ENCODE measurements around the gene TIMP2. TPM values are rescaled to one million over a fixed set of nuclear protein-coding genes. Genes with fewer than 3 reads are reported as not detected.

Gene TIMP2
- total RNA-seq, 2 donors from 2014 or later, result 99.1 to 158 TPM

DNA sequence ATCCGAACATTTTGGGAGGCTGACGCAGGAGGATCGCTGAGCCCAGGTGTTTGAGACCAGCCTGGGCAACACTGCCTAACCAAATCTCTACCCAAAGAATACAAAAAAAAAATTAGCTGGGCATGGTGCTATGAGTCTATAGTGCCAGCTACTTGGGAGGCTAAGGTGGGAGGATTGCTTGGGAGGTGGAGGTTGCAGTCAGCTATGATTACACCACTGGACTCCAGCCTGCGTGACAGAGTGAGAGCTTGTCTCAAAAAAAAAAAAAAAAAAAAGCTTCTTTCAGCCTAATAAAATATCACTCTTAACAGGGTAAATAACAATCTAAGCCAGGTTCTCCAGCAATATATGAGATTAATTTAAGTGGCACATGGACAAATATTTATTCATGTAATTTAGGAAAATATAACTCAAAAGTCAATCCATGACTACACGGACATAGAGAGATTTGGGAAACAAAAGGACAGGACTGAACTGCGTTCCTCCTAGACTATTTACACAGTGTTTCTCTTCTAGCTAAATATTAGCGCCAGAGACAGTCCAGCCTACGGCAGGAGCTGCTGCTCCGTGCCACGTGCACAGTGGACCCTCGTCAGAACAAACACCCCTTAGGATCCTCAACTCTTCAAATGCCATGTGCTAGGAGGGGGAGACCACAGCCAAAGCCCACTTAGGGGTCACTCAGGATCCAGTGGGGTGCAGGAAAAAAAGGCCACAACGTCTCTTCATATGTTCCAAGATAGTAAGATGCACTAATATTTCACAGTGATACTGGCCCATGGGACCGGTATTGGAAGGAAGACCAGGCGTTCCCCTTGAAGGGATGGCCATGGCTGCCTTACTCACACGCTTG lies 93.3 kb downstream of the TIMP2 start:
- no peak for DNase-seq (ENCODE audit: low spot score)
- TF ChIP-seq, protein P1, sequence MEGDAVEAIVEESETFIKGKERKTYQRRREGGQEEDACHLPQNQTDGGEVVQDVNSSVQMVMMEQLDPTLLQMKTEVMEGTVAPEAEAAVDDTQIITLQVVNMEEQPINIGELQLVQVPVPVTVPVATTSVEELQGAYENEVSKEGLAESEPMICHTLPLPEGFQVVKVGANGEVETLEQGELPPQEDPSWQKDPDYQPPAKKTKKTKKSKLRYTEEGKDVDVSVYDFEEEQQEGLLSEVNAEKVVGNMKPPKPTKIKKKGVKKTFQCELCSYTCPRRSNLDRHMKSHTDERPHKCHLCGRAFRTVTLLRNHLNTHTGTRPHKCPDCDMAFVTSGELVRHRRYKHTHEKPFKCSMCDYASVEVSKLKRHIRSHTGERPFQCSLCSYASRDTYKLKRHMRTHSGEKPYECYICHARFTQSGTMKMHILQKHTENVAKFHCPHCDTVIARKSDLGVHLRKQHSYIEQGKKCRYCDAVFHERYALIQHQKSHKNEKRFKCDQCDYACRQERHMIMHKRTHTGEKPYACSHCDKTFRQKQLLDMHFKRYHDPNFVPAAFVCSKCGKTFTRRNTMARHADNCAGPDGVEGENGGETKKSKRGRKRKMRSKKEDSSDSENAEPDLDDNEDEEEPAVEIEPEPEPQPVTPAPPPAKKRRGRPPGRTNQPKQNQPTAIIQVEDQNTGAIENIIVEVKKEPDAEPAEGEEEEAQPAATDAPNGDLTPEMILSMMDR (IDR thresholded peaks at IDR 0.05), result no peak
- Histone ChIP-seq H3K27me3 (no peaks in the 10 kb centered on the region), H3K36me3 (peaks cover 99% of the 10 kb centered on the region), H3K4me1 (no peaks in the 10 kb centered on the region), H3K9me3 (no peaks in the 10 kb centered on the region), H3K27ac (no peak overlapping the region), H3K4me3 (no peak overlapping the region)

DNA sequence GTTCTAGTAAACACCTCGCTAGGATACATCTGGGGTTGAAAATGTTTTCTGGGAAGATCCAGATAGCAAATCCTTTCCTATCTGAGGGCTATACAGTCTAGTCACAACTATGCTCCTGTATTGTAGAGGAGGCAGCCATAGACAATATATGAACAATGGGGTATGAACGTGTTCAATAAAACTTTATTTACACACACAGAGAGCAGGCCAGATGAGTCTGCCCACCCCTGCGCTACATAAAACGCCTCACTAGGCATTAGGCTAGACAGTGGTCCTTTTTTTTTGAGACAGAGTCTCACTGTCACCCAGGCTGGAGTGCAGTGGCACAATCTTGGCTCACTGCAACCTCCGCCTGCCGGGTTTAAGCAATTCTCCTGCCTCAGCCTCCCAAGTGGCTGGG lies 95.7 kb downstream of the TIMP2 start:
- Histone ChIP-seq H3K27ac (no peak overlapping the region), H3K9me3 (no peaks in the 10 kb centered on the region), H3K36me3 (peaks cover 99% of the 10 kb centered on the region), H3K4me1 (no peaks in the 10 kb centered on the region), H3K27me3 (no peaks in the 10 kb centered on the region), H3K4me3 (no peak overlapping the region)
- DNase-seq (ENCODE audit: low spot score), result no peak
- TF ChIP-seq, protein P1 (IDR thresholded peaks at IDR 0.05), result no peak

- no peak for DNase-seq (ENCODE audit: low spot score)
- Histone ChIP-seq H3K27me3 (no peaks in the 10 kb centered on the region), H3K9me3 (no peaks in the 10 kb centered on the region), H3K36me3 (peaks cover 99% of the 10 kb centered on the region), H3K4me3 (no peak overlapping the region), H3K27ac (no peak overlapping the region), H3K4me1 (no peaks in the 10 kb centered on the region)
- TF ChIP-seq, protein P1 (IDR thresholded peaks at IDR 0.05), result no peak
Measured at GRCh38 chr17:78828470-78829185, 96.6 kb downstream of the TIMP2 start.

GRCh38 chr17:78826836-78827509 lies 98.2 kb downstream of the TIMP2 start:
- H3K36me3 ChIP-seq, result peaks cover 97% of the 10 kb centered on the region

GRCh38 chr17:78826421-78826820 lies 98.8 kb downstream of the TIMP2 start:
- no peak overlapping the region for H3K4me3 ChIP-seq
- peaks cover 97% of the 10 kb centered on the region for H3K36me3 ChIP-seq
- DNase-seq (ENCODE audit: low spot score), result no peak
- TF ChIP-seq, protein P1 (IDR thresholded peaks at IDR 0.05), result no peak
- no peaks in the 10 kb centered on the region for H3K4me1 ChIP-seq
- H3K27ac ChIP-seq, result no peak overlapping the region
- H3K27me3 ChIP-seq, result no peaks in the 10 kb centered on the region
- H3K9me3 ChIP-seq, result no peaks in the 10 kb centered on the region

More at GRCh38 chr17:78826836-78827509, 98.2 kb downstream of the TIMP2 start:
- Histone ChIP-seq H3K9me3 (no peaks in the 10 kb centered on the region), H3K4me1 (no peaks in the 10 kb centered on the region), H3K27ac (no peak overlapping the region), H3K27me3 (no peaks in the 10 kb centered on the region), H3K4me3 (no peak overlapping the region)
- no peak for DNase-seq (ENCODE audit: low spot score)
- TF ChIP-seq, protein P1 (IDR thresholded peaks at IDR 0.05), result no peak

All from right atrium auricular region (tissue), 2 donors.